ENCODE measurements around the gene SYCP2. TPM values are rescaled to one million over a fixed set of nuclear protein-coding genes. Genes with fewer than 3 reads are reported as not detected.

Gene SYCP2
- total RNA-seq, 1 donor from 2014 or later = 3.7 TPM

DNA sequence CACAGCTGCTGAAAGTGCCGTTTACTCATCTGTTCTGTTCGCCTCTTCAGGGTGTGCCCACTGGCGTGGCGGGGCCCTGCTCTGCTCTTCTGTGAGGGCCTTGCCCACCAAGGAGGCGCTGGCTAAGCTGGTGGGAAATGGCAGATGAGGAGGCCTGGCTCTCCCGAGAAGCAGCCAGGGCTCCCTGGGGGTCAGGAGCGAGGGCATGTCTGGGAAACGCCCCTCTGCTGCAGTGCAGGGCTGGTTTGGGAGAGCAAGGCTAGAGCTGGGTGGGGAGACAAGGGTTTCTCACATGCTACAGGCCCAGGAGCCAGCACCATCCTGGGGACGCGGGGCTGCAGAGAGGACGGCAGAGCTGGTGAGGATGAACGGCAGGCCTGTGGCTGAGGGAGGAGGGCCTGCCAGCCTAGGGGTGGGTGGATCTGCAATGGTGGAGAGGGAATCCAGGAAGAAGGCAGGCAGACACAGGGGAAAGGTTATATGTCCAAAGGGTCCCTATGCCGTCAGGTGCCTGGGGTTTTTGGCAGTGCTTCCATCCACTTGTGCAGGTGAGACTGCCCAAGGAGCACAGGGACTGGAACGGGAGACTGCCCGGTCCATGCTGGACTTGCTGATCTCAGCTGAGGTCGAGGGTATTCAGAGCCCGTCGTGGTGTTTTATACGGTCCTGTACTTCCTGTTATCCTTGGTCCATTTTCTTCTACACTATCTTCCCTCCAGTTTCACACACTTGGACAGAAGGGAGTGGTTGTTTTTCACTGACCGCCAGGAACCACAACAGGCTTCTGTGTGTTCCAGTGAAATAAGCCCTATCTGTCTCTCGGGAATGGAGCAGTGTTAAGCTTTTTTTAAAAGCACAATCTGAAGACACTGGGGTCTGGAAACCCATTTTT is 119.2 kb downstream of the SYCP2 start:
- Histone ChIP-seq H3K36me3 (ENCODE audit: control insufficient read depth in 3 of 3, insufficient read depth in 3 of 3, low read length in 3 of 3) (no peaks in the 10 kb centered on the region), H3K4me3 (ENCODE audit: low read length in 3 of 3) (no peak overlapping the region), H3K9me3 (ENCODE audit: control insufficient read depth in 3 of 3, low read length in 3 of 3) (no peaks in the 10 kb centered on the region), H3K4me1 (ENCODE audit: control insufficient read depth in 3 of 3, insufficient read depth in 3 of 3, low read length in 3 of 3) (no peaks in the 10 kb centered on the region), H3K27ac (ENCODE audit: low read depth, low read length) (no peak overlapping the region), H3K9ac (ENCODE audit: low read depth in 1 of 3, low read length in 3 of 3) (no peak overlapping the region), H3K27me3 (ENCODE audit: control insufficient read depth in 3 of 3, insufficient read depth in 3 of 3, low read length in 3 of 3) (peaks cover 0 to 20% (median under 1%) of the 10 kb centered on the region in 3 donors)

Small RNA genes lying within 50 kb of the gene (small RNA-seq; reads per million reads assigned to genes)
- gene RNU7-141P = not detected

Other genes starting within 250 kb of the SYCP2 start
- 6.8 TPM for gene PPP1R3D, start 6.7 kb upstream of the SYCP2 start, total RNA-seq
- gene FAM217B, start 6.8 kb upstream of the SYCP2 start, total RNA-seq = 7.3 TPM
- gene CDH26, start 24.8 kb upstream of the SYCP2 start, total RNA-seq = 0.52 TPM